Muscle layer of duodenum (tissue), 2 donors: ENCODE data around the gene SEC22B.
"Not testable (repeated sequence)": the region's sequence is repeated elsewhere in the genome, so short reads cannot be mapped to it uniquely, and the experiment has no call there.

Source experiments
- H3K27ac ChIP-seq: one replicate; pipeline ENCODE4 v1.7.0; 2013; ENCODE audit warnings: mild to moderate bottlenecking, low read length
- H3K27me3 ChIP-seq: one replicate; pipeline ENCODE4 v1.7.0; 2013; ENCODE audit warnings: low read depth, mild to moderate bottlenecking, control low read depth, low read length
- H3K36me3 ChIP-seq, 2 donors: one replicate each; pipeline ENCODE4 v1.7.0; 2013; ENCODE audit warnings: low read length in 2 of 2, control low read depth in 1 of 2, mild to moderate bottlenecking in 1 of 2; ENCODE audit not compliant: insufficient read depth in 2 of 2, control insufficient read depth in 1 of 2
- H3K4me1 ChIP-seq, 2 donors: one replicate each; pipeline ENCODE4 v1.7.0; 2013; ENCODE audit warnings: low read length in 2 of 2, mild to moderate bottlenecking in 2 of 2, control low read depth in 1 of 2, moderate library complexity in 1 of 2; ENCODE audit not compliant: insufficient read depth in 2 of 2, control insufficient read depth in 1 of 2
- H3K4me3 ChIP-seq, 2 donors: one replicate each; pipeline ENCODE4 v1.7.0; 2013; ENCODE audit warnings: low read length in 2 of 2, low read depth in 1 of 2, mild to moderate bottlenecking in 1 of 2
- H3K9me3 ChIP-seq, 2 donors: one replicate each; pipeline ENCODE4 v1.7.0; 2013; ENCODE audit warnings: low read length in 2 of 2, control low read depth in 1 of 2, mild to moderate bottlenecking in 1 of 2; ENCODE audit not compliant: control insufficient read depth in 1 of 2
- donor health status: healthy.

SEC22B gene

GRCh38 chr1:120178058-120178457, 1.7 kb upstream of the SEC22B start:
- H3K4me3 ChIP-seq, H3K9me3 ChIP-seq, H3K27me3 ChIP-seq, H3K27ac ChIP-seq, H3K36me3 ChIP-seq, H3K4me1 ChIP-seq: not testable (repeated sequence)

GRCh38 chr1:120175688-120176087, 632 bp downstream of the SEC22B start:
- H3K4me3 ChIP-seq: peak overlapping the region; percentile 71 to 88
- H3K36me3 ChIP-seq: not testable (repeated sequence)
- peak overlapping the region; percentile 98 for H3K27ac ChIP-seq

GRCh38 chr1:120164761-120165160, 11.6 kb downstream of the SEC22B start:
- not testable (repeated sequence) for H3K27ac ChIP-seq, H3K9me3 ChIP-seq, H3K27me3 ChIP-seq, H3K4me3 ChIP-seq, H3K36me3 ChIP-seq, H3K4me1 ChIP-seq

More at GRCh38 chr1:120175688-120176087, 632 bp downstream of the SEC22B start:
- H3K4me1 ChIP-seq, H3K9me3 ChIP-seq, H3K27me3 ChIP-seq: not testable (repeated sequence)

- H3K4me3 ChIP-seq, H3K9me3 ChIP-seq, H3K27ac ChIP-seq, H3K27me3 ChIP-seq, H3K36me3 ChIP-seq, H3K4me1 ChIP-seq: not testable (repeated sequence)
Measured at GRCh38 chr1:120162015-120162414, 14.3 kb downstream of the SEC22B start.

- not testable (repeated sequence) for H3K9me3 ChIP-seq
Measured at GRCh38 chr1:120158495-120158894, 17.8 kb downstream of the SEC22B start.

GRCh38 chr1:120158086-120158485, 18.2 kb downstream of the SEC22B start:
- H3K27ac ChIP-seq, H3K9me3 ChIP-seq, H3K27me3 ChIP-seq, H3K4me1 ChIP-seq, H3K36me3 ChIP-seq, H3K4me3 ChIP-seq: not testable (repeated sequence)

More at GRCh38 chr1:120158495-120158894, 17.8 kb downstream of the SEC22B start:
- H3K4me3 ChIP-seq, H3K27me3 ChIP-seq, H3K4me1 ChIP-seq, H3K36me3 ChIP-seq, H3K27ac ChIP-seq: not testable (repeated sequence)

- H3K4me3 ChIP-seq, H3K9me3 ChIP-seq, H3K27me3 ChIP-seq, H3K36me3 ChIP-seq, H3K4me1 ChIP-seq, H3K27ac ChIP-seq: not testable (repeated sequence)
Measured at GRCh38 chr1:120150138-120150822, 26.0 kb downstream of the SEC22B start.

GRCh38 chr1:120149420-120150059, 26.8 kb downstream of the SEC22B start:
- not testable (repeated sequence) for H3K36me3 ChIP-seq, H3K27ac ChIP-seq, H3K27me3 ChIP-seq, H3K4me1 ChIP-seq, H3K4me3 ChIP-seq, H3K9me3 ChIP-seq

GRCh38 chr1:120145806-120146205, 30.5 kb downstream of the SEC22B start:
- not testable (repeated sequence) for H3K27ac ChIP-seq, H3K9me3 ChIP-seq, H3K4me1 ChIP-seq, H3K27me3 ChIP-seq, H3K36me3 ChIP-seq, H3K4me3 ChIP-seq

GRCh38 chr1:120144626-120145025, 31.7 kb downstream of the SEC22B start:
- H3K4me1 ChIP-seq, H3K9me3 ChIP-seq, H3K36me3 ChIP-seq, H3K27ac ChIP-seq, H3K4me3 ChIP-seq, H3K27me3 ChIP-seq: not testable (repeated sequence)

GRCh38 chr1:120144169-120144568, 32.2 kb downstream of the SEC22B start:
- not testable (repeated sequence) for H3K4me1 ChIP-seq, H3K4me3 ChIP-seq, H3K36me3 ChIP-seq, H3K27ac ChIP-seq, H3K27me3 ChIP-seq, H3K9me3 ChIP-seq

GRCh38 chr1:120143334-120143733, 33.0 kb downstream of the SEC22B start:
- H3K4me3 ChIP-seq, H3K36me3 ChIP-seq, H3K27me3 ChIP-seq, H3K4me1 ChIP-seq, H3K27ac ChIP-seq, H3K9me3 ChIP-seq: not testable (repeated sequence)
